ENCODE measurements around the gene MAB21L3.

The MAB21L3 gene

GRCh38 chr1:116131170-116131569 lies 20.0 kb downstream of the MAB21L3 start:
- H3K4me2 ChIP-seq (ENCODE audit: low read depth, low read length, poor library complexity, severe bottlenecking), result no peak overlapping the region
- H3K9me2 ChIP-seq (replicated peaks; ENCODE audit: insufficient read depth, low read length), result no peaks in the 10 kb centered on the region
- no peaks in the 10 kb centered on the region for H3F3A ChIP-seq (ENCODE audit: insufficient read depth)
- no peaks in the 10 kb centered on the region for H3K9me3 ChIP-seq (ENCODE audit: insufficient read depth, low read length)
- H3K27me3 ChIP-seq (ENCODE audit: low read length), result no peaks in the 10 kb centered on the region
- H3K36me3 ChIP-seq (ENCODE audit: low read length), result no peaks in the 10 kb centered on the region
- no peak overlapping the region for H2AFZ ChIP-seq (ENCODE audit: low read depth, low read length, severe bottlenecking)
- no peaks in the 10 kb centered on the region for H4K20me1 ChIP-seq (ENCODE audit: low read depth, low read length)
- H3K4me3 ChIP-seq (ENCODE audit: insufficient read depth, low read length, poor library complexity, severe bottlenecking), result no peak overlapping the region
- no peaks in the 10 kb centered on the region for H3K79me2 ChIP-seq (ENCODE audit: insufficient read depth, low read length)
- H3K9ac ChIP-seq (ENCODE audit: low read length), result no peak overlapping the region
- TF ChIP-seq CTCF (IDR thresholded peaks at IDR 0.05; ENCODE audit: insufficient read depth, low read length, poor library complexity, severe bottlenecking) (no peak), EZH2phosphoT487 (conservative IDR thresholded peaks at IDR 0.05; ENCODE audit: low read length) (no peak)
- H3K27ac ChIP-seq (ENCODE audit: low read depth, low read length), result no peak overlapping the region

GRCh38 chr1:116131866-116132605 lies 20.8 kb downstream of the MAB21L3 start:
- TF ChIP-seq EZH2phosphoT487 (conservative IDR thresholded peaks at IDR 0.05; ENCODE audit: low read length) (no peak), CTCF (IDR thresholded peaks at IDR 0.05; ENCODE audit: insufficient read depth, low read length, poor library complexity, severe bottlenecking) (no peak)
- Histone ChIP-seq H3K27me3 (ENCODE audit: low read length) (no peaks in the 10 kb centered on the region), H3K4me2 (ENCODE audit: low read depth, low read length, poor library complexity, severe bottlenecking) (no peak overlapping the region), H3K36me3 (ENCODE audit: low read length) (no peaks in the 10 kb centered on the region), H4K20me1 (ENCODE audit: low read depth, low read length) (no peaks in the 10 kb centered on the region), H3K79me2 (ENCODE audit: insufficient read depth, low read length) (no peaks in the 10 kb centered on the region), H3F3A (ENCODE audit: insufficient read depth) (no peaks in the 10 kb centered on the region), H3K4me3 (ENCODE audit: insufficient read depth, low read length, poor library complexity, severe bottlenecking) (no peak overlapping the region), H3K27ac (ENCODE audit: low read depth, low read length) (no peak overlapping the region), H3K9me2 (replicated peaks; ENCODE audit: insufficient read depth, low read length) (no peaks in the 10 kb centered on the region), H3K9me3 (ENCODE audit: insufficient read depth, low read length) (no peaks in the 10 kb centered on the region), H3K9ac (ENCODE audit: low read length) (no peak overlapping the region), H2AFZ (ENCODE audit: low read depth, low read length, severe bottlenecking) (no peak overlapping the region)

GRCh38 chr1:116133696-116134475 lies 22.7 kb downstream of the MAB21L3 start:
- Histone ChIP-seq H3K4me3 (ENCODE audit: insufficient read depth, low read length, poor library complexity, severe bottlenecking) (no peak overlapping the region), H3K9ac (ENCODE audit: low read length) (no peak overlapping the region), H3K27ac (ENCODE audit: low read depth, low read length) (no peak overlapping the region), H3K79me2 (ENCODE audit: insufficient read depth, low read length) (no peaks in the 10 kb centered on the region), H3F3A (ENCODE audit: insufficient read depth) (no peaks in the 10 kb centered on the region), H3K27me3 (ENCODE audit: low read length) (no peaks in the 10 kb centered on the region), H3K36me3 (ENCODE audit: low read length) (no peaks in the 10 kb centered on the region), H3K4me2 (ENCODE audit: low read depth, low read length, poor library complexity, severe bottlenecking) (no peak overlapping the region), H3K9me2 (replicated peaks; ENCODE audit: insufficient read depth, low read length) (no peaks in the 10 kb centered on the region), H2AFZ (ENCODE audit: low read depth, low read length, severe bottlenecking) (no peak overlapping the region), H4K20me1 (ENCODE audit: low read depth, low read length) (no peaks in the 10 kb centered on the region), H3K9me3 (ENCODE audit: insufficient read depth, low read length) (no peaks in the 10 kb centered on the region)
- no peak for TF ChIP-seq CTCF (IDR thresholded peaks at IDR 0.05; ENCODE audit: insufficient read depth, low read length, poor library complexity, severe bottlenecking)
- TF ChIP-seq EZH2phosphoT487 (conservative IDR thresholded peaks at IDR 0.05; ENCODE audit: low read length), result no peak

Data from SU-DHL-6 (cell line).